HepG2 (cell line): ENCODE results near the gene GLG1. TPM values are rescaled to one million over a fixed set of nuclear protein-coding genes. Genes with fewer than 3 reads are reported as not detected.

Source experiments
- ATAD3A ChIP-seq: sonication (generic); formaldehyde crosslinking; IDR thresholded peaks from 2 replicates; pipeline ENCODE4 v1.4.0; 2020; ENCODE audit warnings: missing genetic modification reagents
- ATF5 ChIP-seq: sonication (generic); formaldehyde crosslinking; IDR thresholded peaks from 2 replicates; pipeline ENCODE4 v1.4.0; 2020; ENCODE audit warnings: mild to moderate bottlenecking, low read depth, missing genetic modification reagents
- FOXP1 ChIP-seq, 2 experiments: fragments of 450-650 bp in 1 of 2; IDR thresholded peaks; 2 replicates each; pipeline ENCODE4 v1.6.1; 2017 to 2018; ENCODE audit warnings: antibody characterized with exemption in 1 of 2
- GPN1 ChIP-seq: sonication (generic); formaldehyde crosslinking; IDR thresholded peaks from 2 replicates; pipeline ENCODE4 v1.5.1; 2020; ENCODE audit warnings: missing genetic modification reagents, borderline replicate concordance
- IRX3 ChIP-seq: sonication (generic); formaldehyde crosslinking; IDR thresholded peaks from 2 replicates; pipeline ENCODE4 v1.8.1; 2023; ENCODE audit warnings: mild to moderate bottlenecking, low read depth, missing genetic modification reagents, borderline replicate concordance
- MED1 ChIP-seq: sonication (generic); formaldehyde crosslinking; IDR thresholded peaks from 2 replicates; pipeline ENCODE4 v1.4.0; 2020; ENCODE audit warnings: missing genetic modification reagents
- NAIF1 ChIP-seq: sonication (generic); formaldehyde crosslinking; IDR thresholded peaks from 2 replicates; pipeline ENCODE4 v1.5.0; 2020; ENCODE audit warnings: mild to moderate bottlenecking, missing genetic modification reagents, borderline replicate concordance
- NFE2L2 ChIP-seq: fragments of 150-350 bp; IDR thresholded peaks from 2 replicates; pipeline ENCODE4 v1.6.1; 2014; ENCODE audit warnings: low read length
- SOX13 ChIP-seq, 3 experiments: fragments of 450-650 bp in 1 of 3; sonication (generic) in 1 of 3; formaldehyde crosslinking in 1 of 3; IDR thresholded peaks in 2 of 3; conservative IDR thresholded peaks in 1 of 3; 2 replicates each; pipeline versions ENCODE4 v1.5.0 to v1.6.1; 2016 to 2020; ENCODE audit warnings: antibody characterized with exemption in 1 of 3, mild to moderate bottlenecking in 1 of 3, missing compliant biosample characterization in 1 of 3, missing genetic modification reagents in 1 of 3, moderate library complexity in 1 of 3
- SYNCRIP ChIP-seq: fragments of 200-400 bp; formaldehyde crosslinking; IDR thresholded peaks from 2 replicates; pipeline ENCODE4 v1.6.1; 2018; ENCODE audit warnings: mild to moderate bottlenecking, low read depth, low read length; ENCODE audit not compliant: insufficient read depth
- ZFX ChIP-seq: sonication (generic); formaldehyde crosslinking; IDR thresholded peaks from 2 replicates; pipeline ENCODE4 v1.4.0; 2020; ENCODE audit warnings: mild to moderate bottlenecking, low read depth, missing genetic modification reagents, moderate library complexity
- ZNF44 ChIP-seq: sonication (generic); formaldehyde crosslinking; IDR thresholded peaks from 2 replicates; pipeline ENCODE4 v1.5.1; 2020; ENCODE audit warnings: mild to moderate bottlenecking, missing genetic modification reagents
- ZNF574 ChIP-seq: sonication (generic); formaldehyde crosslinking; IDR thresholded peaks from 2 replicates; pipeline ENCODE4 v1.4.0; 2020; ENCODE audit warnings: missing genetic modification reagents
- ZNF580 ChIP-seq: IDR thresholded peaks from 2 replicates; pipeline ENCODE4 v1.6.1; 2016; ENCODE audit warnings: low read depth, borderline replicate concordance
- ZNF660 ChIP-seq: sonication (generic); formaldehyde crosslinking; IDR thresholded peaks from 2 replicates; pipeline ENCODE4 v1.5.1; 2020; ENCODE audit warnings: mild to moderate bottlenecking, low read depth, missing genetic modification reagents, borderline replicate concordance
- polyA plus RNA-seq, 8 experiments: library from polyadenylated mRNA; depleted of rRNA in 3 of 8; stranded (reverse) in 7 of 8; unstranded in 1 of 8; fragments of >200 nt; fragmentation: Illumina TruSeq in 4 of 8; extraction: Trizol in 4 of 8; gene quantifications; 2 replicates each; pipeline versions ENCODE4 v1.2.1 to v1.2.3, GENCODE V29; 2011 to 2016; ENCODE audit warnings: low read depth in 4 of 8, missing spikeins in 1 of 8, mixed read lengths in 1 of 8; ENCODE audit not compliant: insufficient read depth in 1 of 8
- total RNA-seq, 5 experiments: library from RNA; depleted of rRNA; stranded (reverse); fragments of >200 nt; fragmentation: Illumina TruSeq; extraction: Trizol; gene quantifications; 2 replicates each; pipeline ENCODE4 v1.2.3, GENCODE V29; 2016; ENCODE audit warnings: low read depth in 1 of 5

GLG1 gene
- total and polyA plus RNA-seq, 2 of the 13 experiments (the other 11 are each of a cell fraction or from before 2014, with no cell fraction given) = 87.7 to 141 TPM

GRCh38 chr16:74477226-74477625 is 129.7 kb downstream of the GLG1 start (continued):
- TF ChIP-seq ZNF574 (CRISPR knock-in tag) = no peak
- TF ChIP-seq SYNCRIP = no peak
- no peak for TF ChIP-seq NAIF1
- TF ChIP-seq FOXP1 (IDR thresholded peaks at IDR 0.05) = no peak
- peak; percentile 31; the same call in 1 of the 2 replicates for TF ChIP-seq FOXP1 (CRISPR knock-in tag; IDR thresholded peaks at IDR 0.05)
- no peak for TF ChIP-seq SOX13 (IDR thresholded peaks at IDR 0.05)
- peak in 1 of 2 experiments; percentile 27; a peak in 1 of 4 replicates for TF ChIP-seq SOX13 (CRISPR knock-in tag; conservative IDR thresholded peaks at IDR 0.05 in 1 of 2, IDR thresholded peaks at IDR 0.05 in 1 of 2)
- TF ChIP-seq ATAD3A (CRISPR knock-in tag) = no peak
- no peak for TF ChIP-seq GPN1 (CRISPR knock-in tag)
- no peak for TF ChIP-seq NFE2L2
- no peak for TF ChIP-seq ZFX (CRISPR knock-in tag)
- TF ChIP-seq ZNF660 (CRISPR knock-in tag) = no peak
- TF ChIP-seq ATF5 = no peak
- TF ChIP-seq MED1 (CRISPR knock-in tag) = no peak
- no peak for TF ChIP-seq ZNF580
- no peak for TF ChIP-seq IRX3 (CRISPR knock-in tag)
- no peak for TF ChIP-seq ZNF44 (CRISPR knock-in tag)
